ENCODE data around the gene UVRAG.
"Not testable (repeated sequence)": the region's sequence is repeated elsewhere in the genome, so short reads cannot be mapped to it uniquely, and the experiment has no call there.

The UVRAG gene

GRCh38 chr11:75973710-75974109 lies 158.7 kb downstream of the UVRAG start:
- DNase-seq: not testable (repeated sequence)

- DNase-seq: not testable (repeated sequence)
These were observed 164.1 kb downstream of the UVRAG start for GRCh38 chr11:75979075-75979474.

- not testable (repeated sequence) for DNase-seq
These were observed 164.5 kb downstream of the UVRAG start for GRCh38 chr11:75979479-75980027.

GRCh38 chr11:75980031-75980430 lies 165.0 kb downstream of the UVRAG start:
- DNase-seq: no peak

- DNase-seq: no peak
These were observed 166.5 kb downstream of the UVRAG start for GRCh38 chr11:75981546-75981945.

- DNase-seq: no peak
These were observed 167.3 kb downstream of the UVRAG start for GRCh38 chr11:75982309-75982708.

GRCh38 chr11:75986966-75987365 lies 172.0 kb downstream of the UVRAG start:
- DNase-seq: no peak

GRCh38 chr11:75993126-75993525 lies 178.1 kb downstream of the UVRAG start:
- no peak for DNase-seq

- no peak for DNase-seq
These were observed 179.6 kb downstream of the UVRAG start for GRCh38 chr11:75994616-75995015.

GRCh38 chr11:75996523-75997442 lies 181.8 kb downstream of the UVRAG start:
- no peak for DNase-seq

GRCh38 chr11:76004400-76004799 lies 189.4 kb downstream of the UVRAG start:
- DNase-seq: no peak

- no peak for DNase-seq
These were observed 190.7 kb downstream of the UVRAG start for GRCh38 chr11:76005756-76006155.

- DNase-seq: no peak
These were observed 192.2 kb downstream of the UVRAG start for GRCh38 chr11:76007166-76007565.

GRCh38 chr11:76008474-76008873 lies 193.5 kb downstream of the UVRAG start:
- no peak for DNase-seq

GRCh38 chr11:76010051-76010450 lies 195.0 kb downstream of the UVRAG start:
- DNase-seq: no peak

GRCh38 chr11:76013526-76013925 lies 198.5 kb downstream of the UVRAG start:
- no peak for DNase-seq

GRCh38 chr11:76023236-76024068 lies 208.4 kb downstream of the UVRAG start:
- no peak for DNase-seq

GRCh38 chr11:76025068-76025467 lies 210.1 kb downstream of the UVRAG start:
- no peak for DNase-seq

GRCh38 chr11:76025817-76026216 lies 210.8 kb downstream of the UVRAG start:
- DNase-seq: no peak

GRCh38 chr11:76026281-76026680 lies 211.3 kb downstream of the UVRAG start:
- DNase-seq: no peak

GRCh38 chr11:76026862-76027261 lies 211.9 kb downstream of the UVRAG start:
- DNase-seq: no peak

GRCh38 chr11:76030286-76030685 lies 215.3 kb downstream of the UVRAG start:
- DNase-seq: no peak

- no peak for DNase-seq
These were observed 216.1 kb downstream of the UVRAG start for GRCh38 chr11:76030968-76031590.
